H9 (cell line): Measurements from ENCODE around the gene CNBD2. TPM values are rescaled to one million over a fixed set of nuclear protein-coding genes. Genes with fewer than 3 reads are reported as not detected.

ENCODE experiments used
- DNase-seq: peaks from one replicate; pipeline ENCODE4 v3.0.0-alpha.2; 2017
- H2AFZ ChIP-seq: one replicate; pipeline ENCODE4 v1.6.1; 2013; ENCODE audit warnings: mild to moderate bottlenecking, low read length, control low read depth, moderate library complexity
- H2AK5ac ChIP-seq: 2 replicates; pipeline ENCODE4 v1.6.1; 2013; ENCODE audit warnings: low read length, control low read depth, mixed read lengths; ENCODE audit not compliant: insufficient read length
- H2BK120ac ChIP-seq: one replicate; pipeline ENCODE4 v1.6.1; 2013; ENCODE audit warnings: low read depth, mild to moderate bottlenecking, low read length, control low read depth, inconsistent platforms; ENCODE audit not compliant: poor library complexity, severe bottlenecking
- H2BK12ac ChIP-seq: 2 replicates; pipeline ENCODE4 v1.6.1; 2013; ENCODE audit warnings: low read length, control low read depth, mixed read lengths, low read depth; ENCODE audit not compliant: insufficient read length
- H2BK15ac ChIP-seq: 2 replicates; pipeline ENCODE4 v1.6.1; 2013; ENCODE audit warnings: low read depth, low read length, control low read depth
- H2BK20ac ChIP-seq: one replicate; pipeline ENCODE4 v1.6.1; 2013; ENCODE audit warnings: low read depth, mild to moderate bottlenecking, low read length, control low read depth, inconsistent platforms; ENCODE audit not compliant: poor library complexity, severe bottlenecking
- H2BK5ac ChIP-seq: 2 replicates; pipeline ENCODE4 v1.6.1; 2013; ENCODE audit warnings: low read length, control low read depth, mixed read lengths; ENCODE audit not compliant: insufficient read length
- H3K14ac ChIP-seq: 2 replicates; pipeline ENCODE4 v1.6.1; 2013; ENCODE audit warnings: low read length, control low read depth; ENCODE audit not compliant: insufficient read depth
- H3K18ac ChIP-seq: 2 replicates; pipeline ENCODE4 v1.6.1; 2013; ENCODE audit warnings: low read depth, mild to moderate bottlenecking, mixed read lengths, low read length, control low read depth; ENCODE audit not compliant: insufficient read length
- H3K23ac ChIP-seq: 2 replicates; pipeline ENCODE4 v1.6.1; 2013; ENCODE audit warnings: low read length, control low read depth, mixed read lengths, low read depth; ENCODE audit not compliant: insufficient read length
- H3K23me2 ChIP-seq: 2 replicates; pipeline ENCODE4 v1.6.1; 2013; ENCODE audit warnings: low read depth, mild to moderate bottlenecking, mixed read lengths, low read length, control low read depth; ENCODE audit not compliant: insufficient read length, poor library complexity, severe bottlenecking
- H3K27ac ChIP-seq: 2 replicates; pipeline ENCODE4 v1.5.1; 2013; ENCODE audit warnings: low read length, control low read depth, mixed read lengths, low read depth; ENCODE audit not compliant: insufficient read length
- H3K27me3 ChIP-seq: 2 replicates; pipeline ENCODE4 v1.6.1; 2013; ENCODE audit warnings: low read length, control low read depth, inconsistent platforms; ENCODE audit not compliant: insufficient read depth
- H3K4ac ChIP-seq: 2 replicates; pipeline ENCODE4 v1.6.1; 2013; ENCODE audit warnings: low read depth, mild to moderate bottlenecking, control low read depth, inconsistent platforms, low read length, moderate library complexity
- H3K4me1 ChIP-seq: 2 replicates; pipeline ENCODE4 v1.6.1; 2013; ENCODE audit warnings: low read length, control low read depth, inconsistent platforms; ENCODE audit not compliant: insufficient read depth
- H3K4me2 ChIP-seq: 2 replicates; pipeline ENCODE4 v1.6.1; 2013; ENCODE audit warnings: low read length, control low read depth, mixed read lengths; ENCODE audit not compliant: insufficient read length, insufficient read depth
- H3K56ac ChIP-seq: 2 replicates; pipeline ENCODE4 v1.6.1; 2013; ENCODE audit warnings: low read depth, mild to moderate bottlenecking, mixed read lengths, low read length, control low read depth; ENCODE audit not compliant: insufficient read length
- H3K79me1 ChIP-seq: 2 replicates; pipeline ENCODE4 v1.6.1; 2013; ENCODE audit warnings: low read depth, mild to moderate bottlenecking, moderate library complexity, low read length, control low read depth, inconsistent platforms; ENCODE audit not compliant: insufficient read depth, poor library complexity, severe bottlenecking
- H3K79me2 ChIP-seq: 2 replicates; pipeline ENCODE4 v1.6.1; 2013; ENCODE audit warnings: low read length, control low read depth, inconsistent platforms; ENCODE audit not compliant: insufficient read depth
- H3K9ac ChIP-seq: 2 replicates; pipeline ENCODE4 v1.6.1; 2013; ENCODE audit warnings: low read length, control low read depth, mixed read lengths; ENCODE audit not compliant: insufficient read length; ENCODE audit errors: extremely low read depth
- H3K9me3 ChIP-seq: one replicate; pipeline ENCODE4 v1.6.1; 2013; ENCODE audit warnings: low read depth, low read length, inconsistent platforms; ENCODE audit not compliant: control insufficient read depth
- H3T11ph ChIP-seq: one replicate; pipeline ENCODE4 v1.6.1; 2013; ENCODE audit warnings: mild to moderate bottlenecking, low read length, control low read depth, inconsistent platforms
- H4K20me1 ChIP-seq: one replicate; pipeline ENCODE4 v1.6.1; 2013; ENCODE audit not compliant: control insufficient read depth, insufficient read length, insufficient read depth
- H4K5ac ChIP-seq: 2 replicates; pipeline ENCODE4 v1.6.1; 2013; ENCODE audit warnings: low read depth, mild to moderate bottlenecking, mixed read lengths, low read length, control low read depth; ENCODE audit not compliant: insufficient read length
- H4K8ac ChIP-seq: replicated peaks from 2 replicates; pipeline ENCODE4 v1.6.1; 2013; ENCODE audit warnings: low read length, control low read depth, mixed read lengths, low read depth; ENCODE audit not compliant: insufficient read length
- H4K91ac ChIP-seq: 2 replicates; pipeline ENCODE4 v1.6.1; 2013; ENCODE audit warnings: low read depth, mild to moderate bottlenecking, moderate library complexity, mixed read lengths, low read length, control low read depth; ENCODE audit not compliant: insufficient read length
- H3K27ac Mint-ChIP-seq, 3 experiments: 2 replicates in 2 of 3; 3 replicates in 1 of 3; pipeline ENCODE4 v1.8.0; 2020 to 2021; ENCODE audit warnings: mixed read lengths in 3 of 3, mild to moderate bottlenecking in 1 of 3, moderate library complexity in 1 of 3
- H3K27me3 Mint-ChIP-seq: 2 replicates; pipeline ENCODE4 v1.8.0; 2021; ENCODE audit warnings: low read depth, mild to moderate bottlenecking, moderate library complexity, mixed read lengths
- H3K36me3 Mint-ChIP-seq, 3 experiments: 2 replicates in 2 of 3; 3 replicates in 1 of 3; pipeline ENCODE4 v1.8.0; 2020 to 2021; ENCODE audit warnings: low read depth in 3 of 3, mixed read lengths in 3 of 3; ENCODE audit not compliant: insufficient read depth in 1 of 3
- H3K4me1 Mint-ChIP-seq, 2 experiments: 2 replicates each; pipeline ENCODE4 v1.8.0; 2020; ENCODE audit warnings: mixed read lengths in 2 of 2
- H3K4me3 Mint-ChIP-seq, 2 experiments: 2 replicates in 1 of 2; 3 replicates in 1 of 2; pipeline ENCODE4 v1.8.0; 2020 to 2021; ENCODE audit warnings: mild to moderate bottlenecking in 2 of 2, mixed read lengths in 2 of 2, moderate library complexity in 1 of 2
- H3K9me3 Mint-ChIP-seq, 2 experiments: 2 replicates in 1 of 2; 3 replicates in 1 of 2; pipeline ENCODE4 v1.8.0; 2020; ENCODE audit warnings: mild to moderate bottlenecking in 2 of 2, mixed read lengths in 2 of 2, moderate library complexity in 1 of 2
- CTCF ChIP-seq: fragments of 200-600 bp; sonication (generic); conservative IDR thresholded peaks from 3 replicates; pipeline ENCODE4 v1.8.0; 2021; ENCODE audit warnings: antibody characterized with exemption, mild to moderate bottlenecking
- WGBS: extraction: QIAGEN DNeasy Blood & Tissue Kit; methylation state at CpG from one replicate; pipeline ENCODE4 v1.1.7; 2013; ENCODE audit warnings: missing lambda C conversion rate, low lambda C conversion rate, mixed read lengths; ENCODE audit not compliant: insufficient read length; ENCODE audit errors: extremely low coverage; 5-methylcytosine and 5-hydroxymethylcytosine counted together
- total RNA-seq: library from RNA; stranded (reverse); gene quantifications from 2 replicates; pipeline ENCODE4 v1.2.1, GENCODE V29; 2021

The CNBD2 gene
- total RNA-seq, 1 experiment from 2014 or later = 3.1 TPM

DNA sequence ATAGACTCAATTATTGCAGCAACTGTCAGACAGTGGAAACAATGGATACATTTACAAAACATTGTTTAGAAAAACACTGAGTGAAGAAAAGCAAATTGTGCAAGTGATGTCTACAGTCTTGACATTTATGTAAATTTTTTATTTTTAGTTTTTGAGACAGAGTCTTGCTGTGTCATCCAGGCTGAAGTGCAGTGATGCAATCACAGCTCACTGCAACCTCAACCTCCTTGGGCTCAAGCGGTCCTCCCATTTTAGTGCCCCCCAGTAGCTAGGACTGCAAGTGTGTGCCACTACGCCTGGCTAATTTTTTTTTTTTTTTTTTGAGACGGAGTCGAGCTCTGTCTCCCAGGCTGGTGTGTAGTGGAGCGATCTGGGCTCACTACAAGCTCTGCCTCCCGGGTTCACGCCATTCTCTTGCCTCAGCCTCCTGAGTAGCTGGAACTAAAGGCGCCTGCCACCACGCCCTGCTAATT, 9.7 kb downstream of the CNBD2 start:
- Histone ChIP-seq H2BK15ac (no peak overlapping the region), H3K79me1 (no peaks in the 10 kb centered on the region), H2BK20ac (no peak overlapping the region), H4K8ac (no peak overlapping the region), H3K4me2 (no peak overlapping the region), H4K20me1 (no peaks in the 10 kb centered on the region), H2AK5ac (no peak overlapping the region), H3K23me2 (no peaks in the 10 kb centered on the region), H4K91ac (no peak overlapping the region), H2BK120ac (no peak overlapping the region), H3K9ac (no peak overlapping the region), H2BK12ac (no peak overlapping the region), H2AFZ (no peak overlapping the region), H3K23ac (no peak overlapping the region), H3K9me3 (no peaks in the 10 kb centered on the region), H3K79me2 (no peaks in the 10 kb centered on the region), H3K56ac (no peak overlapping the region), H4K5ac (no peak overlapping the region), H3K18ac (no peak overlapping the region), H3K14ac (no peak overlapping the region), H3K4ac (no peak overlapping the region), H3T11ph (no peak overlapping the region), H3K4me1 (no peaks in the 10 kb centered on the region), H2BK5ac (no peak overlapping the region), H3K27ac (no peak overlapping the region), H3K27me3 (no peaks in the 10 kb centered on the region)
- no peak for TF ChIP-seq CTCF
- Mint-ChIP-seq H3K36me3 (no peaks in the 10 kb centered on the region), H3K4me3 (no peak overlapping the region), H3K4me1 (peaks cover 3 to 5% of the 10 kb centered on the region in 2 experiments; a peak in 3 of 4 replicates), H3K9me3 (no peaks in the 10 kb centered on the region), H3K27ac (no peak overlapping the region), H3K27me3 (peaks cover 9% of the 10 kb centered on the region)
- DNase-seq = no peak
- no CpG with 5 or more reads among the region's 9 CpGs for WGBS
